ENCODE results near the gene CTNNA1. TPM values are rescaled to one million over a fixed set of nuclear protein-coding genes. Genes with fewer than 3 reads are reported as not detected.

CTNNA1 gene
- total and polyA plus RNA-seq, 2 of the 8 experiments (the other 6 are each of a cell fraction or from before 2014, with no cell fraction given), result 115 to 349 TPM

DNA sequence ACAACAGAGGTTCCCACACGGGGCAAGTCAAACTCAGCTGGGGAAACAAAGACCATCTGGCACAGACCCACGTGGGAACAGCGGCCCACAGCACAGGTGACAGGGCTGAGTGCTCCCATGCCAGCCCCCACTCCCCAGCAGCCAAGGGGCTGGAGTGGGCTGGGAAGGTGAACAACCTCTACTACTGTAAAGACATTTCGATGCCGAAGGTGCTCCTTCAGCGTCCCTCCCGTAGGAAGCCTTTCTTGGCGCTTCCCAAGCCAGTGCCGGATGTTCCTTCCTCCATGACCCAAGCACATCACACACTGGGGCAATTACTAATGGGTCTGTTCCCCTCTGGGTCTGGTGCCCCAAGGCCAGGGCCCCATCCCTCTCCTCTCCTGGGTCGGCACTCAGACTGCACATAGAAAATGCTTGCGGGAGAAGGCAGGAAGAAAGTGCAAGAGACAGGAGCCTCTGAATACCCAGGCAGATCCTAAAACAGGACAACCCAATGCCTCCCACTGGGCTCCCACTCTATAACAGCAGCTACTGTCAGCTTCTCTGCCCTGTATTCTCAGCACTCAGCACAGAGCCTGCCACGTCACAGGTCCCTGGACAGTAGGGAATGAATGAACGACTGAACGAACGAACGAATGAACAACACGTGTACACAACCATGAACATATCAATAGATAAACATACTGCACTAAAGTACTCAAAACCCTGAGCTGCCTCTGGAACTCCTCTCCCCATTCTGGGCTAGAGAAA lies 198.9 kb downstream of the CTNNA1 start (continued):
- no peak for TF ChIP-seq TAF7 (optimal IDR thresholded peaks at IDR 0.05; ENCODE audit: borderline replicate concordance, low read depth, low read length)
